HepG2 (cell line): ENCODE results near the gene KIAA1755. TPM values are rescaled to one million over a fixed set of nuclear protein-coding genes. Genes with fewer than 3 reads are reported as not detected.

ENCODE experiments used
- ATAC-seq: fragments of 200-7000 bp; cut with Tn5 transposase; 3 replicates; pipeline ENCODE4 v1.9.1; 2020; ENCODE audit warnings: mild to moderate bottlenecking, moderate library complexity
- BruUV-seq: library from RNA; stranded (reverse); fragments of 400-500 nt; replicated peaks from 2 replicates; lab custom pipeline; 2021; lab: Mats Ljungman, UMichigan
- CTCF ChIA-PET: fragments of 300-600 bp; formaldehyde crosslinking; extraction: SDS; loops from one replicate; lab custom pipeline; 2021; ENCODE audit warnings: low total read pairs, inconsistent platforms, low intra/inter-chr PET ratio; lab: Yijun Ruan, JAX
- POLR2A ChIA-PET: fragments of 350-600 bp; sonication (Branson Sonifier 250); formaldehyde crosslinking; loops from one replicate; lab custom pipeline; 2020; ENCODE audit warnings: antibody characterized with exemption, inconsistent platforms; lab: Yijun Ruan, JAX
- DNase-seq: peaks from one replicate; pipeline ENCODE4 v3.0.0-alpha.2; 2015; ENCODE audit warnings: low spot score
- FAIRE-seq: peaks from 3 replicates; lab custom pipeline; 2011; peaks lifted over from hg19 to GRCh38; lab: Jason Lieb, UNC
- H2AFZ ChIP-seq: one replicate; pipeline ENCODE4 v1.6.1; 2011; ENCODE audit warnings: low read length, inconsistent platforms
- H3K27ac ChIP-seq: fragments of 300-600 bp; 3 replicates; pipeline ENCODE4 v1.8.0; 2011; ENCODE audit warnings: mixed run types, mild to moderate bottlenecking, mixed read lengths, low read length, inconsistent platforms; ENCODE audit not compliant: insufficient read depth; ENCODE audit errors: extremely low read length
- H3K27me3 ChIP-seq, 2 experiments: fragments of 200-600 bp in 1 of 2; 2 replicates in 1 of 2; 3 replicates in 1 of 2; pipeline versions ENCODE4 v1.6.0 to v1.8.0; 2011; ENCODE audit warnings: low read length in 2 of 2, mild to moderate bottlenecking in 2 of 2, moderate library complexity in 2 of 2, inconsistent platforms in 1 of 2; ENCODE audit not compliant: insufficient read depth in 2 of 2, control insufficient read depth in 1 of 2
- H3K36me3 ChIP-seq, 2 experiments: fragments of 200-600 bp in 1 of 2; replicated peaks in 1 of 2; 2 replicates in 1 of 2; 3 replicates in 1 of 2; pipeline versions ENCODE4 v1.5.1 to v1.8.0; 2011; ENCODE audit warnings: low read length in 2 of 2, inconsistent platforms in 1 of 2; ENCODE audit not compliant: insufficient read depth in 2 of 2, control insufficient read depth in 1 of 2
- H3K4me1 ChIP-seq: 2 replicates; pipeline ENCODE4 v1.5.1; 2012; ENCODE audit warnings: low read length, inconsistent platforms; ENCODE audit not compliant: insufficient read depth
- H3K4me2 ChIP-seq: 2 replicates; pipeline ENCODE4 v1.6.0; 2011; ENCODE audit warnings: low read depth, low read length, inconsistent platforms
- H3K4me3 ChIP-seq, 3 experiments: fragments of 200-600 bp in 1 of 3; sonication (generic), shearing (Covaris generic) in 1 of 3; replicated peaks in 1 of 3; 2 replicates each; pipeline ENCODE4 v1.5.1; 2011 to 2016; ENCODE audit warnings: low read length in 3 of 3, inconsistent platforms in 2 of 3, low read depth in 2 of 3, mild to moderate bottlenecking in 2 of 3, control low read depth in 1 of 3, mixed read lengths in 1 of 3; ENCODE audit not compliant: insufficient read depth in 1 of 3
- H3K79me2 ChIP-seq: one replicate; pipeline ENCODE4 v1.6.1; 2011; ENCODE audit warnings: low read length, inconsistent platforms; ENCODE audit not compliant: insufficient read depth
- H3K9ac ChIP-seq: 2 replicates; pipeline ENCODE4 v1.6.0; 2011; ENCODE audit warnings: mild to moderate bottlenecking, low read depth, low read length, inconsistent platforms; ENCODE audit not compliant: insufficient read depth
- H3K9me3 ChIP-seq: 2 replicates; pipeline ENCODE4 v1.5.1; 2012; ENCODE audit warnings: mild to moderate bottlenecking, low read length
- H4K20me1 ChIP-seq: 2 replicates; pipeline ENCODE4 v1.6.0; 2011; ENCODE audit warnings: inconsistent platforms, mild to moderate bottlenecking, low read length, moderate library complexity; ENCODE audit not compliant: insufficient read depth
- DDIT3 ChIP-seq: sonication (generic); formaldehyde crosslinking; IDR thresholded peaks from 2 replicates; pipeline ENCODE4 v1.4.0; 2020; ENCODE audit warnings: mild to moderate bottlenecking, missing genetic modification reagents
- FOXO1 ChIP-seq: sonication (generic); formaldehyde crosslinking; IDR thresholded peaks from 2 replicates; pipeline ENCODE4 v1.4.0; 2020; ENCODE audit warnings: missing genetic modification reagents
- HNF1B ChIP-seq: sonication (generic); formaldehyde crosslinking; IDR thresholded peaks from 2 replicates; pipeline ENCODE4 v1.5.1; 2020; ENCODE audit warnings: mild to moderate bottlenecking, moderate library complexity, missing genetic modification reagents
- HNF4A ChIP-seq: sonication (generic); formaldehyde crosslinking; IDR thresholded peaks from 2 replicates; pipeline ENCODE4 v1.4.0; 2020; ENCODE audit warnings: missing genetic modification reagents
- NFIB ChIP-seq: sonication (generic); formaldehyde crosslinking; IDR thresholded peaks from 2 replicates; pipeline ENCODE4 v1.9.0; 2021; ENCODE audit warnings: missing genetic modification reagents, mild to moderate bottlenecking, borderline replicate concordance
- NFKB2 ChIP-seq: sonication (generic); formaldehyde crosslinking; IDR thresholded peaks from 2 replicates; pipeline ENCODE4 v1.4.0; 2020; ENCODE audit warnings: missing genetic modification reagents, borderline replicate concordance
- SCMH1 ChIP-seq: sonication (generic); formaldehyde crosslinking; IDR thresholded peaks from 2 replicates; pipeline ENCODE4 v1.9.0; 2021; ENCODE audit warnings: missing genetic modification reagents, mild to moderate bottlenecking, borderline replicate concordance
- SSRP1 ChIP-seq: IDR thresholded peaks from 2 replicates; pipeline ENCODE4 v1.6.1; 2016; ENCODE audit warnings: control low read depth
- TGIF2 ChIP-seq: IDR thresholded peaks from 2 replicates; pipeline ENCODE4 v1.6.1; 2016; ENCODE audit warnings: control low read depth, missing compliant biosample characterization
- ZFP37 ChIP-seq: sonication (generic); formaldehyde crosslinking; IDR thresholded peaks from 2 replicates; pipeline ENCODE4 v1.4.0; 2020; ENCODE audit warnings: missing genetic modification reagents, borderline replicate concordance
- ZNF501 ChIP-seq: sonication (generic); formaldehyde crosslinking; IDR thresholded peaks from 2 replicates; pipeline ENCODE4 v1.5.1; 2020; ENCODE audit warnings: mild to moderate bottlenecking, moderate library complexity, missing genetic modification reagents
- ZNF556 ChIP-seq: sonication (generic); formaldehyde crosslinking; IDR thresholded peaks from 2 replicates; pipeline ENCODE4 v1.4.0; 2020; ENCODE audit warnings: mild to moderate bottlenecking, missing genetic modification reagents, borderline replicate concordance
- ZNF674 ChIP-seq: sonication (generic); formaldehyde crosslinking; IDR thresholded peaks from 2 replicates; pipeline ENCODE4 v1.5.0; 2020; ENCODE audit warnings: low read depth, mild to moderate bottlenecking, missing genetic modification reagents
- ZNF687 ChIP-seq: sonication (generic); formaldehyde crosslinking; IDR thresholded peaks from 2 replicates; pipeline ENCODE4 v1.5.1; 2020; ENCODE audit warnings: mild to moderate bottlenecking, missing genetic modification reagents, moderate library complexity
- ZNF850 ChIP-seq: sonication (generic); formaldehyde crosslinking; conservative IDR thresholded peaks from 2 replicates; pipeline ENCODE4 v1.9.0; 2021; ENCODE audit warnings: mild to moderate bottlenecking, missing genetic modification reagents
- WGBS: methylation state at CpG from one replicate; pipeline ENCODE4 v1.1.6; 2017; ENCODE audit warnings: low lambda C conversion rate; 5-methylcytosine and 5-hydroxymethylcytosine counted together
- in situ Hi-C: cut with HindIII; loops from 2 replicates; pipeline ENCODE4 v1.10.0; 2017; ENCODE audit warnings: low pct_unique_long_range_greater_than_20kb; ENCODE audit not compliant: extremely low pct_ligation_motif_present
- intact Hi-C: fragments of 100-400 bp; cut with micrococcal nuclease; formaldehyde crosslinking; loops from one replicate; pipeline ENCODE4 v1.10.0; 2022; ENCODE audit not compliant: unreplicated experiment
- polyA plus RNA-seq, 8 experiments: library from polyadenylated mRNA; depleted of rRNA in 3 of 8; stranded (reverse) in 7 of 8; unstranded in 1 of 8; fragments of >200 nt; fragmentation: Illumina TruSeq in 4 of 8; extraction: Trizol in 4 of 8; gene quantifications; 2 replicates each; pipeline versions ENCODE4 v1.2.1 to v1.2.3, GENCODE V29; 2011 to 2016; ENCODE audit warnings: low read depth in 4 of 8, missing spikeins in 1 of 8, mixed read lengths in 1 of 8; ENCODE audit not compliant: insufficient read depth in 1 of 8
- total RNA-seq, 5 experiments: library from RNA; depleted of rRNA; stranded (reverse); fragments of >200 nt; fragmentation: Illumina TruSeq; extraction: Trizol; gene quantifications; 2 replicates each; pipeline ENCODE4 v1.2.3, GENCODE V29; 2016; ENCODE audit warnings: low read depth in 1 of 5

The KIAA1755 gene
- total and polyA plus RNA-seq, 2 of the 13 experiments (the other 11 are each of a cell fraction or from before 2014, with no cell fraction given), result 0.04 TPM; not detected in 1

- no TSS peak for BruUV-seq
- peaks cover 18% of the 10 kb centered on the region; the same call in 1 of the 2 replicates for H3K4me1 ChIP-seq
- H3K9me3 ChIP-seq, result no peaks in the 10 kb centered on the region
- 12% methylated on average over 7 of the region's 7 CpGs for WGBS
- FAIRE-seq (no peak), ATAC-seq (no peak), DNase-seq (no peak)
- CTCF ChIA-PET, result interaction anchor here (0.7 to 5.4 kb wide), 9 partner anchors 9 to 282 kb away, joined by 3 to 140 read pairs (median 3); no protein-coding TSS in a partner anchor
- intact Hi-C loops (loop anchor here (1.0 to 5.0 kb wide), 3 partner anchors 36 to 281 kb away; no protein-coding TSS in a partner anchor), in situ Hi-C loops (loop anchor here (5.0 to 25.0 kb wide), 2 partner anchors 166 to 661 kb away; no protein-coding TSS in a partner anchor)
- peaks cover 4 to 37% of the 10 kb centered on the region in 2 experiments; a peak in 4 of 5 replicates for H3K27me3 ChIP-seq
- H3K79me2 ChIP-seq, result no peaks in the 10 kb centered on the region
- H3K27ac ChIP-seq, result no peak overlapping the region
- no peak overlapping the region for H3K4me3 ChIP-seq
- no peaks in the 10 kb centered on the region for H3K36me3 ChIP-seq
- POLR2A ChIA-PET, result no interaction called here
- no peak overlapping the region for H2AFZ ChIP-seq
- peaks cover 4% of the 10 kb centered on the region; the same call in 1 of the 2 replicates for H4K20me1 ChIP-seq
- no peak overlapping the region for H3K4me2 ChIP-seq
- H3K9ac ChIP-seq, result no peak overlapping the region
- TF ChIP-seq NFIB (CRISPR knock-in tag) (0 out of 2 replicates have a peak, but pooled peaks have one; percentile 62), HNF4A (CRISPR knock-in tag) (peak; percentile 3; the same call in 1 of the 2 replicates), FOXO1 (0 out of 2 replicates have a peak, but pooled peaks have one; percentile 4), NFKB2 (CRISPR knock-in tag) (0 out of 2 replicates have a peak, but pooled peaks have one; percentile 20), ZNF556 (CRISPR knock-in tag) (no peak), TGIF2 (no peak), ZNF674 (CRISPR knock-in tag) (no peak), SSRP1 (0 out of 2 replicates have a peak, but pooled peaks have one; percentile 8), ZNF501 (CRISPR knock-in tag) (peak; percentile 52; the same call in 1 of the 2 replicates), ZFP37 (CRISPR knock-in tag) (0 out of 2 replicates have a peak, but pooled peaks have one; percentile 17), DDIT3 (CRISPR knock-in tag) (no peak), HNF1B (CRISPR knock-in tag) (0 out of 2 replicates have a peak, but pooled peaks have one; percentile 16), SCMH1 (CRISPR knock-in tag) (no peak), ZNF850 (0 out of 2 replicates have a peak, but pooled peaks have one; percentile 42), ZNF687 (CRISPR knock-in tag) (peak; percentile 3; the same call in 1 of the 2 replicates)
Measured at GRCh38 chr20:38222923-38223742, 37.4 kb downstream of the KIAA1755 start.
